Vagina (tissue), 2 donors: ENCODE data around the gene HOXD4. TPM values are rescaled to one million over a fixed set of nuclear protein-coding genes. Genes with fewer than 3 reads are reported as not detected.

Experiments
- DNase-seq, 2 donors: peaks; one replicate each; pipeline ENCODE4 v3.0.0-alpha.2; 2017; ENCODE audit errors: extremely low spot score in 2 of 2
- H3K27ac ChIP-seq: fragments of 200-600 bp; sonication (generic); one replicate; pipeline ENCODE4 v1.5.1; 2019
- H3K27me3 ChIP-seq: fragments of 200-600 bp; sonication (generic); one replicate; pipeline ENCODE4 v1.5.1; 2019
- H3K36me3 ChIP-seq, 2 donors: fragments of 200-600 bp; sonication (generic); one replicate each; pipeline ENCODE4 v1.5.1; 2017 to 2019
- H3K4me1 ChIP-seq: fragments of 200-600 bp; sonication (generic); one replicate; pipeline ENCODE4 v1.5.1; 2019
- H3K4me3 ChIP-seq, 2 donors: fragments of 200-600 bp; sonication (generic); 1 replicate in 1 of 2; 2 replicates in 1 of 2; pipeline ENCODE4 v1.5.1; 2016 to 2019
- H3K9me3 ChIP-seq: fragments of 200-600 bp; sonication (generic); one replicate; pipeline ENCODE4 v1.5.1; 2019
- CTCF ChIP-seq, 3 experiments: fragments of 450-650 bp in 2 of 3; fragments of 200-600 bp in 1 of 3; sonication (generic) in 1 of 3; IDR thresholded peaks; one replicate each; pipeline ENCODE4 v1.5.1; 2017 to 2019; ENCODE audit warnings: antibody characterized with exemption in 3 of 3, mild to moderate bottlenecking in 2 of 3, moderate library complexity in 2 of 3
- POLR2A ChIP-seq, 2 donors: fragments of 450-650 bp; IDR thresholded peaks; one replicate each; pipeline ENCODE4 v1.6.1; 2017; ENCODE audit warnings: antibody characterized with exemption in 2 of 2, mild to moderate bottlenecking in 2 of 2, moderate library complexity in 2 of 2
- POLR2AphosphoS5 ChIP-seq, 2 donors: sonication (generic); formaldehyde crosslinking; IDR thresholded peaks; one replicate each; pipeline ENCODE4 v1.9.0; 2017; ENCODE audit warnings: antibody characterized with exemption in 2 of 2, mild to moderate bottlenecking in 2 of 2, low read depth in 1 of 2; ENCODE audit not compliant: insufficient read depth in 1 of 2
- intact Hi-C: fragments of 100-400 bp; cut with DNase I; formaldehyde crosslinking; loops from one replicate; pipeline ENCODE4 v1.15.1; 2023
- total RNA-seq: library from RNA; depleted of rRNA; stranded (reverse); fragments of >200 nt; gene quantifications from one replicate; pipeline ENCODE4 v1.2.3, GENCODE V29; 2016

Gene HOXD4
- total RNA-seq, 1 donor from 2014 or later: 4.9 TPM

- TF ChIP-seq POLR2A (IDR thresholded peaks at IDR 0.05) (no peak), POLR2AphosphoS5 (IDR thresholded peaks at IDR 0.05; ENCODE audit: insufficient read depth in 1 of 2, low read depth in 1 of 2) (no peak), CTCF (IDR thresholded peaks at IDR 0.05) (no peak)
Measured at GRCh38 chr2:176147800-176148496, 3.4 kb upstream of the HOXD4 start.

GRCh38 chr2:176148751-176149421 lies 2.5 kb upstream of the HOXD4 start:
- H3K9me3 ChIP-seq: no peaks in the 10 kb centered on the region
- DNase-seq: no peak
- no peaks in the 10 kb centered on the region for H3K27me3 ChIP-seq
- TF ChIP-seq POLR2AphosphoS5 (IDR thresholded peaks at IDR 0.05; ENCODE audit: insufficient read depth in 1 of 2, low read depth in 1 of 2) (no peak), POLR2A (IDR thresholded peaks at IDR 0.05) (no peak), CTCF (IDR thresholded peaks at IDR 0.05) (no peak)
- no peaks in the 10 kb centered on the region for H3K36me3 ChIP-seq
- no peak overlapping the region for H3K27ac ChIP-seq
- no peak overlapping the region for H3K4me3 ChIP-seq
- H3K4me1 ChIP-seq: no peaks in the 10 kb centered on the region
- intact Hi-C loops: no loop called here

More at GRCh38 chr2:176147800-176148496, 3.4 kb upstream of the HOXD4 start:
- H3K36me3 ChIP-seq: no peaks in the 10 kb centered on the region
- DNase-seq: no peak
- H3K27ac ChIP-seq: no peak overlapping the region
- H3K27me3 ChIP-seq: no peaks in the 10 kb centered on the region
- intact Hi-C loops: no loop called here
- H3K9me3 ChIP-seq: no peaks in the 10 kb centered on the region
- H3K4me1 ChIP-seq: no peaks in the 10 kb centered on the region
- no peak overlapping the region for H3K4me3 ChIP-seq

- no peak overlapping the region for H3K27ac ChIP-seq
- intact Hi-C loops: no loop called here
- H3K36me3 ChIP-seq: no peaks in the 10 kb centered on the region
- H3K27me3 ChIP-seq: no peaks in the 10 kb centered on the region
- no peaks in the 10 kb centered on the region for H3K9me3 ChIP-seq
- H3K4me3 ChIP-seq: no peak overlapping the region
- TF ChIP-seq POLR2AphosphoS5 (IDR thresholded peaks at IDR 0.05; ENCODE audit: insufficient read depth in 1 of 2, low read depth in 1 of 2) (no peak), CTCF (IDR thresholded peaks at IDR 0.05) (no peak), POLR2A (IDR thresholded peaks at IDR 0.05) (no peak)
- DNase-seq: no peak
- no peaks in the 10 kb centered on the region for H3K4me1 ChIP-seq
Measured at GRCh38 chr2:176149481-176149938, 1.8 kb upstream of the HOXD4 start.

GRCh38 chr2:176149939-176150583 lies 1.3 kb upstream of the HOXD4 start:
- intact Hi-C loops: no loop called here

More at GRCh38 chr2:176149939-176150583, 1.3 kb upstream of the HOXD4 start:
- H3K9me3 ChIP-seq: no peaks in the 10 kb centered on the region
- H3K27me3 ChIP-seq: no peaks in the 10 kb centered on the region
- H3K36me3 ChIP-seq: no peaks in the 10 kb centered on the region
- DNase-seq: no peak
- H3K4me1 ChIP-seq: no peaks in the 10 kb centered on the region
- no peak overlapping the region for H3K27ac ChIP-seq
- TF ChIP-seq CTCF (IDR thresholded peaks at IDR 0.05): no peak
- no peak for TF ChIP-seq POLR2A (IDR thresholded peaks at IDR 0.05)
- no peak for TF ChIP-seq POLR2AphosphoS5 (IDR thresholded peaks at IDR 0.05; ENCODE audit: insufficient read depth in 1 of 2, low read depth in 1 of 2)
- H3K4me3 ChIP-seq: no peak overlapping the region
